GM12873 (cell line): ENCODE results near the gene CNGA3.

Experiments used
- TF ChIP-seq, protein P1 (sequence below): IDR thresholded peaks from 2 replicates; pipeline ENCODE4 v1.5.1; 2012; ENCODE audit warnings: low read depth, mild to moderate bottlenecking, moderate library complexity, low read length, control low read depth; ENCODE audit not compliant: insufficient read depth; ENCODE audit errors: missing control alignments

Gene CNGA3

DNA sequence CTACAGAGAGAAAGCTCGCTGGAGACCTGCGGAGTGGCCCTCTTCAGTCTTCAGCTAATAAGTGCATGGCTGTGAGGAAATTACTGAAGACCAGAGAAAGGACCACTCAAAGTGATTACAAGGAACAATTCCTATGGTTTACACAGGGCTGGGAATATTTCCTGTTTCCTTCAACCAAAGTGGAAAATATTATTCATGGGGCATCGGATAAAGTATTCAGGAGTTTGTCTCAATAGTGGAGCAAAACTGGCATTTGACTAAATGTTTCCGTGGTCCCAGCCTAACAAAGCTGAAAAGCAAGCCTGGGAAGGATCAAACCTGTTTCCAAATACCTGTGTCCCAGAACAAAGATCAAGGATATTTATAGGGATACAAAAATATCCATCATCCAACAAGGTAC lies 32.0 kb upstream of the CNGA3 start:
- TF ChIP-seq, protein P1, sequence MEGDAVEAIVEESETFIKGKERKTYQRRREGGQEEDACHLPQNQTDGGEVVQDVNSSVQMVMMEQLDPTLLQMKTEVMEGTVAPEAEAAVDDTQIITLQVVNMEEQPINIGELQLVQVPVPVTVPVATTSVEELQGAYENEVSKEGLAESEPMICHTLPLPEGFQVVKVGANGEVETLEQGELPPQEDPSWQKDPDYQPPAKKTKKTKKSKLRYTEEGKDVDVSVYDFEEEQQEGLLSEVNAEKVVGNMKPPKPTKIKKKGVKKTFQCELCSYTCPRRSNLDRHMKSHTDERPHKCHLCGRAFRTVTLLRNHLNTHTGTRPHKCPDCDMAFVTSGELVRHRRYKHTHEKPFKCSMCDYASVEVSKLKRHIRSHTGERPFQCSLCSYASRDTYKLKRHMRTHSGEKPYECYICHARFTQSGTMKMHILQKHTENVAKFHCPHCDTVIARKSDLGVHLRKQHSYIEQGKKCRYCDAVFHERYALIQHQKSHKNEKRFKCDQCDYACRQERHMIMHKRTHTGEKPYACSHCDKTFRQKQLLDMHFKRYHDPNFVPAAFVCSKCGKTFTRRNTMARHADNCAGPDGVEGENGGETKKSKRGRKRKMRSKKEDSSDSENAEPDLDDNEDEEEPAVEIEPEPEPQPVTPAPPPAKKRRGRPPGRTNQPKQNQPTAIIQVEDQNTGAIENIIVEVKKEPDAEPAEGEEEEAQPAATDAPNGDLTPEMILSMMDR, result no peak

DNA sequence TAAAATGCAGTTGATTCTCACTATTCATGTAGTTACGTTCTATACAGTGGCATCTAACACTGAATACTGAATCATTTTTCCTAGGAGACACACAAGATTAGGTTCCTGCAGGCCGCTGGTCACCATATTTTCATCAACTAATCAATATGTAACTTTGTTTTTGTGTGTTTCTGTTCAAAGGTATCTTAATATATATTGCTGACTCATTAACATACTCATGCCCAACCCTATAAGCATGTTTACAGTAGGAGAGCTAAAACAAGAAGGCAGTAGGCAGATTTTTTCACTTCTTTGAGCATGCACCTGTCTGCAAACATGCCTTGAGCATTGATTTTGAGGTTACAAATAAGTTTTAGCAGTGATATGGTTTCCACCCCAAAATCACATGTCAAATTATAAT lies 30.3 kb upstream of the CNGA3 start:
- TF ChIP-seq, protein P1, result no peak

DNA sequence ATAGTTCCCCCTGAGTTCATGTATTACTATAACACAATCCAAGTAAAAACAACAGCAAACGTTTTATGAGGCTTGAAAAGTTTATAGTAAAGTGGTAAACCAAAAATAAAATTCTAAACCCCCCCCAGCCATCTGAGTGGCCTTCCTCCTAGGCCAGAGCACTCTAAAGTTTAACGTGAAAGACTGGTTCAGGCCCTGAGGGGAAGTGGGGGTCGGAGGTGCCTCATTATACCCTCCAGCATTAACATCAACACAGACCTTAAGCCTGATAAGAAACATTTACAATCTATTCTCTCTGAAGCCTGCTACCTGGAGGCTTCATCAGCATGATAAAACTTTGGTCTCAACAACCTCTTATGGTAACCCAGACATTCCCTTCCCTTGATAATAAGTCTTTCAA lies 29.0 kb upstream of the CNGA3 start:
- TF ChIP-seq, protein P1, result no peak

DNA sequence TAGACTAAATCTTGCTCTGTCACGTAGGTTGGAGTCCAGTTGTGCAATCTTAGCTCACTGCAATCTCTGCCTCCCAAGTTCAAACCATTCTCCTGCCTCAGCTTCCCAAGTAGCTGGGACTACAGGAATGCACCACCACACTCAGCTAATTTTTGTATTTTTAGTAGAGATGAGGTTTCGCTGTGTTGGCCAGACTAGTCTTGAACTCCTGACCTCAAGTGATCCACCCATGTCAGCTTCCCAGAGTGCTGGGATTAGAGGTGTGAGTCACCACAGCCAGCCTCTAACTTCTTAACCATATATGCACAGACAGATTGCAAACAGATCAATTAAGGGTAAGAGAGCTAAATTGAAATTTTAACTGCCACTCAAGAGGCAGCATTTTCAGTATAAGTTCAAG lies 22.1 kb upstream of the CNGA3 start:
- TF ChIP-seq, protein P1, result no peak

DNA sequence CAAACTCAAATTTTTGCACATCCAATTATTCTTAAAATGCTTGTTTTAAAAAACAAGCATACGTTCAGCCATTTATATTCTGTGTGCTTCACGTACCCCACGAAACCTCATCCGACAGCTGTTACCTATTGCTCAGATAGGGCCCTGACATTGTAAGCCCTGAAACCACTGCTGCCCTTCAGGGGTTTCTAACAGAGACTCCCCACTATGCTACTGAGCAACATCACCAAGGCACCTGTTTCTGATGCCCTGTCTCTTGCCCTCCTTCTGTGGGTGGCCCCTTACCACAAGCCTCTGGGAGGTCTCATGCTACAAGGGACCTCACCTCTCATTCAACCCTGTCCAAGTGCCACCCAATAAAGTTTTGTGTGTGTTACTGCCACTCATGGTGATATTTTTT lies 18.5 kb upstream of the CNGA3 start:
- TF ChIP-seq, protein P1, result no peak

- TF ChIP-seq, protein P1, result no peak
These were observed 16.7 kb upstream of the CNGA3 start for GRCh38 chr2:98329549-98329948.

DNA sequence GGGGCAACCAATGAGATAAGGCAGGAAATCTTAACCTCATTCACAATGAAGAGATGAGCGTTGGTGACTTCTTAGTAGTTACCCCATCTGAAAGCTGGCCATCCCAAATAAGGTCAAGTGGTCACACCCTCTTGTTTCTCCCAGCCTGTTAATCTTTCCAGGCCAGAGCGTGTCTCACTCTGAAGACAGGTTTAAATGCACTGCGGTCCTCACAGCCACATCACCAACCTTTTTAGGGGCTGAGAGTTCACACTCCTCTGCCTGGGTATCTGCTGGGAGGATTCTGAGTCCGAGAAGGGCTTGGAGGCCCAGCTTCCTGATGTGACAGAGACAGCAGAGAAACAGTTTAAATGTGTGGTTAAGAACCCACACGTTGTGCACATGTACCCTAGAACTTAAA lies 13.3 kb upstream of the CNGA3 start:
- TF ChIP-seq, protein P1, result no peak
